ENCODE results near the gene ATP6V1D. TPM values are rescaled to one million over a fixed set of nuclear protein-coding genes. Genes with fewer than 3 reads are reported as not detected.

Gene ATP6V1D
- total RNA-seq: 56.9 and 90.8 TPM in 2 replicates

GRCh38 chr14:67359775-67360469, at the start of gene ATP6V1D, which contains the start of gene EIF2S1:
Gene ATP6V1D (minus strand): TSS chr14:67359804. CDS start chr14:67359698, 106 bp downstream.
Gene EIF2S1 (plus strand): TSS chr14:67360328. CDS start chr14:67364768, 4,440 bp downstream.

Small RNA genes lying within 50 kb of the gene (small RNA-seq; reads per million reads assigned to genes)
- gene RF00019: not detected

Other genes with a start within 250 kb of the ATP6V1D start
- gene GARIN2, start 170.4 kb downstream of the ATP6V1D start, total RNA-seq: 0.39 TPM in 1 of 2 replicates, not detected in the other
- 11.4 and 13.2 TPM in 2 replicates for gene PALS1, start 118.4 kb downstream of the ATP6V1D start, total RNA-seq
- gene EIF2S1, start 524 bp upstream of the ATP6V1D start, total RNA-seq: 94.2 and 101 TPM in 2 replicates
- 22.4 and 26.7 TPM in 2 replicates for gene PLEK2, start 52.4 kb upstream of the ATP6V1D start, total RNA-seq
- gene TMEM229B, start 128.9 kb upstream of the ATP6V1D start, total RNA-seq: under 0.01 and 0.22 TPM in 2 replicates
- gene PLEKHH1, start 173.5 kb upstream of the ATP6V1D start, total RNA-seq: 1.2 and 1.4 TPM in 2 replicates
- gene PIGH, start 240.5 kb upstream of the ATP6V1D start, total RNA-seq: 15.8 and 19.2 TPM in 2 replicates